ENCODE measurements around the gene HRG. TPM values are rescaled to one million over a fixed set of nuclear protein-coding genes. Genes with fewer than 3 reads are reported as not detected.
"Not testable (repeated sequence)": the region's sequence is repeated elsewhere in the genome, so short reads cannot be mapped to it uniquely, and the experiment has no call there.

HRG gene
- total and polyA plus RNA-seq, 2 of the 8 experiments (the other 6 are each of a cell fraction or from before 2014, with no cell fraction given): 0.03 to 0.15 TPM

DNA sequence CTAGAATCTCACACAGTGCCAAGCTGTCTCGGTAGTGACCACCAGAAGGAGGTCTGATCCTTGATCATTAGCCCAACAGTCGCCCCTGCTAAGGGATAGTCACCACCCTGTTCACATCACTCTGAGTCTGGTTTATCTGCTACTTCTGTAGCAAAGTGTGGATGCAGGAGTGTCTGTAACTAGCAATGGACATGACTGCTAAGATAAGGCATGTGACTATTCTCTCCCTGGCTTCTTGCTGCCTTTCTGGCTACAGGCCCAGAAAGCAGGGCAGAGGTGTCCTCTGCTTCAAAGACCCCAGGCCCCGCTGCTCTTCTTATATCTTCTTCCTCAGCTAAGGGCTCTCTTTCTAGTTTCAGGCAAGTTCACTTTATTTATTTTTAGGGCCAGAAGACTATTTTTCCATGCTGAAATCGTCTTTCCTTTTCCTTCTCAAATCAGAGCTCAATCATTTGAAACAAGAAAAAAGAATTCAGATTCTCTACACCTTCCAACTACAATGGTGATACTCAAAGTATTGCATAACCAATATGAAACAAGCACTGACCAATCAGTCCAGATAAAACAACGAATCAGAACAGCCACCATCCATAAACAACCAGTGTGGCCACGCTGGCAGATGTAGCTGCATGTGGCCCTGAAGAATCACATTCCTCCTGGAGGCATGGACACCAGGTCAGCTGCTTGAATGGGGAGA is 43.3 kb downstream of the HRG start (continued):
- TF ChIP-seq RBBP5 (IDR thresholded peaks at IDR 0.05; ENCODE audit: borderline replicate concordance, low read depth, low read length): no peak
- no peak for TF ChIP-seq HDAC6 (IDR thresholded peaks at IDR 0.05; ENCODE audit: low read depth, low read length)
- no peak for TF ChIP-seq CBX8 (IDR thresholded peaks at IDR 0.05; ENCODE audit: borderline replicate concordance, low read depth, low read length)
- TF ChIP-seq, protein P1, sequence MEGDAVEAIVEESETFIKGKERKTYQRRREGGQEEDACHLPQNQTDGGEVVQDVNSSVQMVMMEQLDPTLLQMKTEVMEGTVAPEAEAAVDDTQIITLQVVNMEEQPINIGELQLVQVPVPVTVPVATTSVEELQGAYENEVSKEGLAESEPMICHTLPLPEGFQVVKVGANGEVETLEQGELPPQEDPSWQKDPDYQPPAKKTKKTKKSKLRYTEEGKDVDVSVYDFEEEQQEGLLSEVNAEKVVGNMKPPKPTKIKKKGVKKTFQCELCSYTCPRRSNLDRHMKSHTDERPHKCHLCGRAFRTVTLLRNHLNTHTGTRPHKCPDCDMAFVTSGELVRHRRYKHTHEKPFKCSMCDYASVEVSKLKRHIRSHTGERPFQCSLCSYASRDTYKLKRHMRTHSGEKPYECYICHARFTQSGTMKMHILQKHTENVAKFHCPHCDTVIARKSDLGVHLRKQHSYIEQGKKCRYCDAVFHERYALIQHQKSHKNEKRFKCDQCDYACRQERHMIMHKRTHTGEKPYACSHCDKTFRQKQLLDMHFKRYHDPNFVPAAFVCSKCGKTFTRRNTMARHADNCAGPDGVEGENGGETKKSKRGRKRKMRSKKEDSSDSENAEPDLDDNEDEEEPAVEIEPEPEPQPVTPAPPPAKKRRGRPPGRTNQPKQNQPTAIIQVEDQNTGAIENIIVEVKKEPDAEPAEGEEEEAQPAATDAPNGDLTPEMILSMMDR (IDR thresholded peaks at IDR 0.05; ENCODE audit: control extremely low read depth in 1 of 3, insufficient read depth in 1 of 3, low read depth in 1 of 3, low read length in 3 of 3): no peak
- no peak for TF ChIP-seq POLR2A (IDR thresholded peaks at IDR 0.05; ENCODE audit: control extremely low read depth in 1 of 2, low read depth in 2 of 2, low read length in 2 of 2)
- no peak for TF ChIP-seq RFX5 (IDR thresholded peaks at IDR 0.05; ENCODE audit: borderline replicate concordance, low read depth, low read length)
- no peak for TF ChIP-seq CEBPB (IDR thresholded peaks at IDR 0.05; ENCODE audit: low read depth, low read length)
- TF ChIP-seq MAFK (IDR thresholded peaks at IDR 0.05; ENCODE audit: low read depth, low read length): no peak

DNA sequence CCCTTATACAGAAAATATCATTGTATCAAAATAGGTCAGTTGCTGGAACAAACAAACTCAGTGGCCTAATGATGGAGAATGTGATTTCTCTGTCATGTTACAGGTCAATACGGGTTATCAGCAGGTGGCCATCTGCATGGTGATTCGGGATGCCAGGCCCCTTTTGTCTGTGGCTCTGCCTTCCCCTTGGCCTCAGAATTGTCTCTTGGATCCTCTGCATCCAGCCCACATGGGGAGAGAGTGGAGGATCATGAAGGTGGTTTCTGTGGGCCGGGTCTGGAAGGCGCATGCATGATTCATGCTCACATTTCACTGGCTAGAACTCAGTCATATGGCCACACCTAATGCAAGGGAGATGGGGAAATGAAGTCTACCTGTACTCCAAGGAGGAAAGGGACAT is 44.9 kb downstream of the HRG start:
- H3K4ac ChIP-seq (replicated peaks; ENCODE audit: insufficient read length, low read depth, low read length); H3K79me2 ChIP-seq (ENCODE audit: control insufficient read depth in 1 of 2, insufficient read depth in 2 of 2, low read length in 2 of 2); H3K36me3 ChIP-seq (ENCODE audit: control insufficient read depth in 2 of 4, insufficient read depth in 4 of 4, low read length in 3 of 4); H3K27me3 ChIP-seq (replicated peaks in 1 of 4; ENCODE audit: control insufficient read depth in 3 of 4, extremely low read depth in 1 of 4, insufficient read depth in 3 of 4, low read length in 3 of 4); FAIRE-seq; H2AK5ac ChIP-seq (ENCODE audit: low read depth, low read length); H4K20me1 ChIP-seq (replicated peaks in 1 of 2; ENCODE audit: control insufficient read depth in 1 of 2, insufficient read depth in 2 of 2, low read length in 2 of 2); H3K18ac ChIP-seq (ENCODE audit: extremely low read depth, low read length); H3K27ac ChIP-seq (ENCODE audit: low read depth, low read length); H2BK120ac ChIP-seq (replicated peaks; ENCODE audit: low read depth, low read length); H3K4me2 ChIP-seq (ENCODE audit: insufficient read depth in 1 of 2, low read depth in 2 of 2, low read length in 2 of 2); H3K9ac ChIP-seq (replicated peaks in 1 of 4; ENCODE audit: extremely low read depth in 1 of 4, low read depth in 3 of 4, low read length in 3 of 4); H3K4me3 ChIP-seq (ENCODE audit: extremely low read depth in 1 of 4, insufficient read depth in 2 of 4, low read depth in 3 of 4, low read length in 4 of 4); H2BK5ac ChIP-seq (ENCODE audit: low read depth, low read length); H3K4me1 ChIP-seq (replicated peaks in 1 of 4; ENCODE audit: control insufficient read depth in 3 of 4, insufficient read depth in 4 of 4, low read length in 3 of 4); H3K23ac ChIP-seq (ENCODE audit: insufficient read length); H4K5ac ChIP-seq (ENCODE audit: insufficient read length, low read depth, low read length); H4K91ac ChIP-seq (replicated peaks; ENCODE audit: insufficient read length, low read length); H3K23me2 ChIP-seq (ENCODE audit: low read depth, low read length); H3K9me3 ChIP-seq (ENCODE audit: insufficient read depth in 2 of 2, low read depth in 1 of 2, low read length in 1 of 2); H3K79me1 ChIP-seq (ENCODE audit: low read depth, low read length); H4K8ac ChIP-seq (ENCODE audit: extremely low read depth, insufficient read depth, low read length); DNase-seq (ENCODE audit: low read depth in 1 of 2, low spot score in 2 of 2); POLR2A ChIA-PET (ENCODE audit: partially characterized antibody); H3K14ac ChIP-seq (ENCODE audit: insufficient read length); H2BK12ac ChIP-seq (ENCODE audit: low read depth, low read length): not testable (repeated sequence)
- 78% methylated on average over 4 of the region's 4 CpGs; no CpG with 5 or more reads in 1 of the 2 experiments for WGBS, 2 experiments (ENCODE audit: extremely low coverage in 1 of 2, insufficient coverage in 1 of 2, insufficient read length in 1 of 2, insufficient replicate concordance in 2 of 2, low coverage in 1 of 2, low lambda C conversion rate in 2 of 2, missing lambda C conversion rate in 1 of 2)
- CTCF ChIA-PET (ENCODE audit: partially characterized antibody): interaction anchor here (1.7 kb wide), 1 partner anchor 12 kb away, joined by 4 read pairs; no protein-coding TSS in a partner anchor
- Histone ChIP-seq H2BK20ac (ENCODE audit: low read length) (0 out of 2 replicates have a peak overlapping the region, but pooled peaks have one; percentile 52), H2BK15ac (ENCODE audit: low read length) (0 out of 2 replicates have a peak overlapping the region, but pooled peaks have one; percentile 66), H2AFZ (ENCODE audit: low read length) (peak overlapping the region; percentile 77), H3K56ac (replicated peaks; ENCODE audit: insufficient read length, low read depth, low read length) (peak overlapping the region; percentile 50)
